Nephron progenitor cell (in vitro differentiated cells): ENCODE measurements around the gene IRF7.

Experiments
- DNase-seq: peaks from one replicate; pipeline ENCODE4 v3.0.0; 2021
- H3K27ac Mint-ChIP-seq: 2 replicates; pipeline ENCODE4 v1.8.0; 2021; ENCODE audit warnings: mild to moderate bottlenecking, moderate library complexity, mixed read lengths
- H3K27me3 Mint-ChIP-seq: 2 replicates; pipeline ENCODE4 v1.8.0; 2021; ENCODE audit warnings: mild to moderate bottlenecking, low read depth, mixed read lengths; ENCODE audit not compliant: poor library complexity
- H3K36me3 Mint-ChIP-seq: 2 replicates; pipeline ENCODE4 v1.8.0; 2021; ENCODE audit warnings: low read depth, mixed read lengths
- H3K4me1 Mint-ChIP-seq: 2 replicates; pipeline ENCODE4 v1.8.0; 2021; ENCODE audit warnings: mixed read lengths
- H3K4me3 Mint-ChIP-seq: 2 replicates; pipeline ENCODE4 v1.8.0; 2021; ENCODE audit warnings: mild to moderate bottlenecking, moderate library complexity, mixed read lengths
- H3K9me3 Mint-ChIP-seq: 2 replicates; pipeline ENCODE4 v1.8.0; 2021; ENCODE audit warnings: mild to moderate bottlenecking, moderate library complexity, mixed read lengths
- CTCF ChIP-seq: fragments of 200-600 bp; sonication (generic); IDR thresholded peaks from 2 replicates; pipeline ENCODE4 v1.5.0; 2021; ENCODE audit warnings: antibody characterized with exemption

Gene IRF7

DNA sequence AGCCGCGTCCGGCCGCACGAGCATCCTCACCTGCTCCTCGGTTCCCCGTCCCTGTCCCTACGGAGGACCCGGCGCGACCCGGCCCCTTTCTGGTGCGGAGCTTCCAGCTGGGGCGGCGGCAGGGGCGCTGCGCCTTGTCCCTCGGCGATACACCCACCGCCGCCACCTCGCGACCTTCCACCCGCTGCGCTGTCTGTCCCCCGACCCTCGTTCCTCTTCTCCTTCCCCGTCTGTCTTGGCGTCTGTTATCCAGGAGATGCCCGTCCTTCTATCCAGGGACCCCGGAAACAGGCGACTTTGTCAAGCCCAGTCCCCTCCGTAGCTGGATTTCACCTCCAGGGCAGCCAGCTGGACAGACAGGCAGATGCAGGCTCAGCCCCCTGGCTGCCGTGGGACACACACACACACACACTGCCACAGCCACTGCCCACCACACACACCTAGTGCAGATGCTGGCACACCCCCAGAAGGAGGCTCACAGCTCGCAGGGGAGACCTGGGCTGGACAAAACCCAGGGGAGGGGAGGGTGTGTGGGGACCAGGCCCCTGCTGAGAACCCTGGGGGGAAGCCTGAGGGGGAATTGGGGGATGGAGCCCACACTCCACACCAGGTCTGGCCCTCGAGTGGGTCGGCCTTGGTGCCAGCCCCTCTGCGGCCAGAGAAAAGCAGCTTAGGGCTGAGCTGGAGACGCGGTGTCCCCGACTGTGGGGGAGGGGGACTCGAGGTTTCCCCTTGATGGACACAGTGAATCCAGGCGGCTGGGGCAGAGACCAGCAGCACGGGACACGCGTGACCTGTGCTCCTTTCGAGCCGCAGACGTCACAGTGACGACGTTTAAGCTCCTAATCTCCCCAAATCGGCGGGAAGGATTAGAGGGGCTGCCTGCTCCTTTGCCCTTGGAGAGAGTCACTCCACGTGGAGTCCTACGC is 22.1 kb upstream of the IRF7 start:
- Mint-ChIP-seq H3K4me1 (peaks cover 29% of the 10 kb centered on the region), H3K9me3 (no peaks in the 10 kb centered on the region), H3K27me3 (peaks cover 66% of the 10 kb centered on the region), H3K4me3 (peak overlapping the region; percentile 83), H3K36me3 (peaks cover 12% of the 10 kb centered on the region), H3K27ac (no peak overlapping the region)
- TF ChIP-seq CTCF, result no peak
- DNase-seq, result no peak

GRCh38 chr11:637333-637592 is 21.5 kb upstream of the IRF7 start:
- H3K36me3 Mint-ChIP-seq, result peaks cover 18% of the 10 kb centered on the region
- H3K27ac Mint-ChIP-seq, result no peak overlapping the region
- no peak for DNase-seq
- H3K4me3 Mint-ChIP-seq, result peak overlapping the region; percentile 83
- H3K27me3 Mint-ChIP-seq, result peaks cover 69% of the 10 kb centered on the region
- TF ChIP-seq CTCF, result no peak
- no peaks in the 10 kb centered on the region for H3K9me3 Mint-ChIP-seq
- peaks cover 29% of the 10 kb centered on the region for H3K4me1 Mint-ChIP-seq

DNA sequence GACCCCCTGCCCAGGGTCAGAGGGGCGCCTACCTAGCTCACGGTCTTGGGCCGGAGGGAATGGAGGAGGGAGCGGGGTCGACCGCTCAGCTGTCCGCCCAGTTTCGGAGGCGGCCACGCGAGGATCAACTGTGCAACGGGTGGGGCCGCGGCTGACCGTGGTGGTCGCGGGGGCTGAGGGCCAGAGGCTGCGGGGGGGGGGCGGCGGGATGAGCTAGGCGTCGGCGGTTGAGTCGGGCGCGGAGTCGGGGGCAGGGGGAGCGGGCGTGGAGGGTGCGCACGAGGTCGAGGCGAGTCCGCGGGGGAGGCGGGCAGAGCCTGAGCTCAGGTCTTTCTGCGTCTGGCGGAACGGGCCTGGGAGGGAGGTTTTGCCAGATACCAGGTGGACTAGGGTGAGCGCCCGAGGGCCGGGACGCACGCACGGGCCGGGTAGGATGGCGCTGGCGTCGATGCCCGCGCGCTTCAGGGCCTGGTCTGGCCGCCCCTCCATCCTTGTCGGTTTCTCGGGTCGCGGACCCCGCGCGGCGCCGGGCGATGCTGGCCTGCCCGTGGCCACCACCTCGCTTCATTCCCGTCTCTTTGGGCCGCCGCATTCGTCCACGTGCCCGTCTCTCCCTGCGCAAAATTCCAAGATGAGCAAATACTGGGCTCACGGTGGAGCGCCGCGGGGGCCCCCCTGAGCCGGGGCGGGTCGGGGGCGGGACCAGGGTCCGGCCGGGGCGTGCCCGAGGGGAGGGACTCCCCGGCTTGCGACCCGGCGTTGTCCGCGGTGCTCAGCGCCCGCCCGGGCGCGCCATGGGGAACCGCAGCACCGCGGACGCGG is 21.0 kb upstream of the IRF7 start, which contains the start of gene DRD4:
TSS of gene DRD4 (plus strand) at position 759 of the 822 bp plus-strand sequence. CDS start at position 795, 36 bp downstream.
- Mint-ChIP-seq H3K4me3 (peak within 1 kb of the TSS; percentile 83), H3K9me3 (no peaks in the 10 kb centered on the region), H3K27ac (no peak within 1 kb of the TSS), H3K27me3 (peaks cover 66% of the 10 kb centered on the region), H3K36me3 (peaks cover 19% of the 10 kb centered on the region), H3K4me1 (peaks cover 29% of the 10 kb centered on the region)
- no peak for TF ChIP-seq CTCF
- DNase-seq, result peak; percentile 64

GRCh38 chr11:635945-636510 is 20.3 kb upstream of the IRF7 start:
- no peaks in the 10 kb centered on the region for H3K9me3 Mint-ChIP-seq
- no peak overlapping the region for H3K27ac Mint-ChIP-seq
- peaks cover 61% of the 10 kb centered on the region for H3K27me3 Mint-ChIP-seq
- no peak overlapping the region for H3K4me3 Mint-ChIP-seq
- H3K36me3 Mint-ChIP-seq, result peaks cover 19% of the 10 kb centered on the region
- peaks cover 29% of the 10 kb centered on the region for H3K4me1 Mint-ChIP-seq
- TF ChIP-seq CTCF, result no peak
- no peak for DNase-seq

DNA sequence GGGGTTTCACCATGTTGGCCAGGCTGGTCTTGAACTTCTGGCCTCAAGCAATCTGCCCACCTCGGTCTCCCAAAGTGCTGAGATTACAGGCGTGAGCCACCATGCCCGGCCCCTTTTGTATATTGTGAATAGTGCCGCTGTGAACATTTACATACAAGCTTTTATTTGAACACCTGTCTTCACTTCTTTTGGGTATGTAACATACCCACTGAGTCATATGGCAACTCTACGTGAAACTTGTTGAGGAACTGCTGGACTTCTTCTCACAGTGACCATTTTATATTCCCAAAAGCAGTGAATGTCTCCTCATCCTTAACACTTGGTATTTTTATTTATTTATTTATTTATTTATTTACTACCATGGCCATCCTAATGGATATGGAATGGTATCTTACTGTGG is 15.1 kb upstream of the IRF7 start:
- H3K4me3 Mint-ChIP-seq, result no peak overlapping the region
- H3K27ac Mint-ChIP-seq, result no peak overlapping the region
- peaks cover 41% of the 10 kb centered on the region for H3K36me3 Mint-ChIP-seq
- H3K4me1 Mint-ChIP-seq, result peaks cover 30% of the 10 kb centered on the region
- H3K9me3 Mint-ChIP-seq, result peaks cover 20% of the 10 kb centered on the region
- TF ChIP-seq CTCF, result no peak
- H3K27me3 Mint-ChIP-seq, result peaks cover 45% of the 10 kb centered on the region
- no peak for DNase-seq
